NCI-H345 (cell line): ENCODE results near the gene GDF15.
A peak's percentile ranks its signal among the peaks of the same experiment; 100 is the strongest.
"Not testable (repeated sequence)": the region's sequence is repeated elsewhere in the genome, so short reads cannot be mapped to it uniquely, and the experiment has no call there.

Experiments used
- DNase-seq: peaks from one replicate; lab custom pipeline; 2025; lab: John Stamatoyannopoulos, UW

Gene GDF15

GRCh38 chr19:18392417-18392816, 6.5 kb downstream of the GDF15 start:
- DNase-seq, result no peak

GRCh38 chr19:18392926-18393325, 7.0 kb downstream of the GDF15 start:
- no peak for DNase-seq

- DNase-seq, result no peak
These were observed 7.9 kb downstream of the GDF15 start for GRCh38 chr19:18393836-18394235.

GRCh38 chr19:18396471-18397241, 10.7 kb downstream of the GDF15 start:
- no peak for DNase-seq

GRCh38 chr19:18397242-18398202, 11.6 kb downstream of the GDF15 start, which contains the start of gene LRRC25:
LRRC25 (minus strand) TSS chr19:18397622; CDS start chr19:18396963, 659 bp downstream.
- DNase-seq, result no peak

GRCh38 chr19:18399008-18399407, 13.1 kb downstream of the GDF15 start:
- DNase-seq, result no peak

- no peak for DNase-seq
These were observed 15.7 kb downstream of the GDF15 start for GRCh38 chr19:18401580-18402112.

- DNase-seq, result not testable (repeated sequence)
These were observed 16.7 kb downstream of the GDF15 start for GRCh38 chr19:18402455-18403248.

GRCh38 chr19:18405754-18406153, 19.8 kb downstream of the GDF15 start:
- DNase-seq, result not testable (repeated sequence)

GRCh38 chr19:18406749-18407148, 20.8 kb downstream of the GDF15 start:
- no peak for DNase-seq

GRCh38 chr19:18408053-18408476, 22.1 kb downstream of the GDF15 start:
- DNase-seq, result no peak

GRCh38 chr19:18412610-18413239, 26.8 kb downstream of the GDF15 start:
- DNase-seq, result no peak

GRCh38 chr19:18414504-18415177, 28.7 kb downstream of the GDF15 start:
- no peak for DNase-seq

- DNase-seq, result no peak
These were observed 29.4 kb downstream of the GDF15 start for GRCh38 chr19:18415178-18415867.

- DNase-seq, result peak; percentile 68
These were observed 30.9 kb downstream of the GDF15 start for GRCh38 chr19:18416778-18417249.

GRCh38 chr19:18417250-18418028, 31.5 kb downstream of the GDF15 start:
- DNase-seq, result peak; percentile 72

GRCh38 chr19:18418029-18418482, 32.1 kb downstream of the GDF15 start:
- no peak for DNase-seq

- DNase-seq, result peak; percentile 39
These were observed 32.7 kb downstream of the GDF15 start for GRCh38 chr19:18418483-18419194.
